Measurements from ENCODE around the gene HOXA13. TPM values are rescaled to one million over a fixed set of nuclear protein-coding genes. Genes with fewer than 3 reads are reported as not detected.

HOXA13 gene
- total RNA-seq, 1 experiment from 2014 or later, result not detected

- peaks cover 5% of the 10 kb centered on the region for H3K23me2 ChIP-seq (ENCODE audit: insufficient read length, low read depth, low read length, poor library complexity, severe bottlenecking)
- H3K4me1 ChIP-seq (ENCODE audit: insufficient read depth, low read length), result no peaks in the 10 kb centered on the region
- no peak overlapping the region for H2BK12ac ChIP-seq (ENCODE audit: insufficient read length, low read depth, low read length)
- peak overlapping the region; percentile 4 for H3K4me2 ChIP-seq (ENCODE audit: insufficient read depth, insufficient read length, low read length)
- no peak overlapping the region for H3K9ac ChIP-seq (ENCODE audit: extremely low read depth, insufficient read length, low read length)
- H2BK120ac ChIP-seq (ENCODE audit: low read depth, low read length, poor library complexity, severe bottlenecking), result no peak overlapping the region
- peaks cover 100% of the 10 kb centered on the region for H3K27me3 Mint-ChIP-seq (ENCODE audit: low read depth)
- H3K4me3 Mint-ChIP-seq, result peak overlapping the region; percentile 25 to 66; a peak in 4 of 5 replicates
- H3K9me3 ChIP-seq (ENCODE audit: control insufficient read depth, low read depth, low read length), result no peaks in the 10 kb centered on the region
- no peak overlapping the region for H4K91ac ChIP-seq (ENCODE audit: insufficient read length, low read depth, low read length)
- peak; percentile 82 for DNase-seq
- no peak overlapping the region for H3K27ac ChIP-seq (ENCODE audit: insufficient read length, low read depth, low read length)
- peaks cover 97% of the 10 kb centered on the region for H3K27me3 ChIP-seq (ENCODE audit: insufficient read depth, low read length)
- no peak overlapping the region for H2AFZ ChIP-seq (ENCODE audit: low read length)
- no CpG with 5 or more reads among the region's 58 CpGs for WGBS (ENCODE audit: extremely low coverage, insufficient read length, low lambda C conversion rate)
- no peak overlapping the region for H3K18ac ChIP-seq (ENCODE audit: insufficient read length, low read depth, low read length)
- no peak overlapping the region for H3K23ac ChIP-seq (ENCODE audit: insufficient read length, low read depth, low read length)
- no peak overlapping the region for H2BK20ac ChIP-seq (ENCODE audit: low read depth, low read length, poor library complexity, severe bottlenecking)
- H3K79me1 ChIP-seq (ENCODE audit: insufficient read depth, low read depth, low read length, poor library complexity, severe bottlenecking), result no peaks in the 10 kb centered on the region
- no peaks in the 10 kb centered on the region for H3K79me2 ChIP-seq (ENCODE audit: insufficient read depth, low read length)
- H2AK5ac ChIP-seq (ENCODE audit: insufficient read length, low read length), result no peak overlapping the region
- peak; percentile 86 for TF ChIP-seq CTCF (conservative IDR thresholded peaks at IDR 0.05)
- no peak overlapping the region for H4K5ac ChIP-seq (ENCODE audit: insufficient read length, low read depth, low read length)
- no peak overlapping the region for H3K4ac ChIP-seq (ENCODE audit: low read depth, low read length)
- H3K27ac Mint-ChIP-seq, result no peak overlapping the region
- no peak overlapping the region for H3K14ac ChIP-seq (ENCODE audit: insufficient read depth, low read length)
- H2BK5ac ChIP-seq (ENCODE audit: insufficient read length, low read length), result no peak overlapping the region
- peaks cover 0 to 4% (median 0%) of the 10 kb centered on the region in 3 experiments; a peak in 3 of 7 replicates for H3K36me3 Mint-ChIP-seq (ENCODE audit: insufficient read depth in 1 of 3, low read depth in 3 of 3)
- no peak overlapping the region for H4K8ac ChIP-seq (replicated peaks; ENCODE audit: insufficient read length, low read depth, low read length)
- no peak overlapping the region for H3T11ph ChIP-seq (ENCODE audit: low read length)
- peaks cover 24 to 27% of the 10 kb centered on the region in 2 experiments for H3K9me3 Mint-ChIP-seq
- H2BK15ac ChIP-seq (ENCODE audit: low read depth, low read length), result no peak overlapping the region
- H3K56ac ChIP-seq (ENCODE audit: insufficient read length, low read depth, low read length), result no peak overlapping the region
- peaks cover 10 to 26% of the 10 kb centered on the region in 2 experiments for H3K4me1 Mint-ChIP-seq
- no peaks in the 10 kb centered on the region for H4K20me1 ChIP-seq (ENCODE audit: control insufficient read depth, insufficient read depth, insufficient read length)
Observed at GRCh38 chr7:27150568-27151340, 49.1 kb downstream of the HOXA13 start.

All from H9 (cell line).